GM20431 (cell line): ENCODE data around the gene VAT1.
"Not testable (repeated sequence)": the region's sequence is repeated elsewhere in the genome, so short reads cannot be mapped to it uniquely, and the experiment has no call there.

Experiments used
- in situ Hi-C: fragments of 300-500 bp; cut with MseI, MboI; formaldehyde crosslinking; loops from one replicate; pipeline ENCODE4 v1.15.0; 2020; ENCODE audit warnings: low sequenced_read_pairs; ENCODE audit not compliant: unreplicated experiment

The VAT1 gene

DNA sequence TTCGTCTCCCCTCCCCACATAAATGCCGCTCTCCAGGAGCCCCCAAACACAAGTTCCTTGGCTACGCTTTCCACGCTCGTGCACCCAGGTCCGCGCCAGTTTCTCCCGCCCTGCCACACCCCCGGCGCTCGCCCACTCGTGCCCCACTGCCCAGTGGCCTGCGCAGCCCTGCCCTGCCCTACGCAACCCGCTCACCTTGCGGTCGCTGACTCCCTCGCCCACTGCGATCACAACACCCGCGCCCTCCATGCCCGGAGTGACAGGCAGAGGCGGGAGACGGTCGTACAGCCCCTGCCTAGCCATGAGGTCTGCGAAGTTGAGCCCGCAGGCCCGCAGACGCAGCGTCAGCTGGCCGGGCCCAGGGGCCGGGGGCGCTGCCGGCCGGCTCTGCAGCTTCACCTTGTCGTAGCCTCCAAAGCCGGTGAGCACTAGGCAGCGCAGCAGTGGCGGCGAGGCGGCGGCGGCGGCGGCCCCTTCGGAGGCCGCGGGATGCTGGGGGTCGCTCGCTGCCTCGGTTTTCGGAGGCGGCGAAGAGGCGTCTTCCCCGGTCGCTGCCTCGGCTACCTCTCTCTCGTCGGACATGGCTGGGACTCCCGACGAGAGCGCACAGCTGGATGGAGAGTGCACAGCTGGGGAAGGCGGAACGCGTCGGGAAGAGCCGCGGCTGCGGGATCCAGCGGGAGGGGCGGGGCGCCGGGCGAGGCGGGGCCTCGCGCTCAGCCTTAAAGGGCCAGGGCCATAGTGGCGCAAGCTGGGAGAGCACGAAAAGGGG, at the start of gene VAT1:
Gene VAT1 (minus strand): TSS at position 645 of the 772 bp plus-strand sequence. CDS start 63 bp downstream, at position 582.
- in situ Hi-C loops, result loop anchor here (25.0 kb wide), 1 partner anchor 315 kb away; no protein-coding TSS in a partner anchor

DNA sequence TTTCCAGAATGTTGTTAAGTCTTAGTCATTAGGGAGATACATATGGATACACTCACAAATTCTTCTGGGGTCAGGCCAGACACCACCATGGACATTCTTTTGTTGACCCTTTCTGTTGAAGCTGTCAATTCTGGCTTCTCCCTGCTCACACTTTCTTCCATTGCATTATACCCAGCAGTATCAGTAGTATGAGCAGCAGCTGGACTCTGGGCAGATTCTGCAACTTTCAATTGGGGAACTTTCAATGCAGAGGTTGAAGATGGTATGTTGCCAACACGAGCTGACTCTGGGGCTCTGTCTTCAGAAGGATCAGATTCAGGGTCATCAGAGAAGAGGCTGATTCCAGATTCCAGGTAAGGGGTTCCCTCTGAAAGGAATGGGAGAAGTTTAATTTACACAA, 48.7 kb upstream of the VAT1 start:
- in situ Hi-C loops, result no loop called here

DNA sequence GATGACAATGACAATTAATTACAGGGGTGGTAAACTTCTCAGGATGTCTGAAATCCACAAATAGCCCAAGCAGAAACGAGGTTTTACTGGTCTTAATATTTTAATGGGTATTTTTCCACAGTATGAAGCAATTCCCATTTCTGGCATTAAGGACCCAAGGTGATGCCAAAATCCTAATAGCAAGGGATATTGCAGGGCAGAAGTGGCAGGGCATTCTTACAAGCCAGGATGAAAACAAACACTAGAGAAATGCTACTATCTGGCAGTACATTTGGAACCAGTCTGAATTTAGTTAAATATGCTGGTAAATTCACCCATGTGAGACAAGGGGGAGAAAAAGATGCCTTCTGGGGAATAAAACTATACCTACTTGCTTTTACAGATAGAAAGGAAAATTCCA, 48.1 kb upstream of the VAT1 start:
- in situ Hi-C loops, result no loop called here

DNA sequence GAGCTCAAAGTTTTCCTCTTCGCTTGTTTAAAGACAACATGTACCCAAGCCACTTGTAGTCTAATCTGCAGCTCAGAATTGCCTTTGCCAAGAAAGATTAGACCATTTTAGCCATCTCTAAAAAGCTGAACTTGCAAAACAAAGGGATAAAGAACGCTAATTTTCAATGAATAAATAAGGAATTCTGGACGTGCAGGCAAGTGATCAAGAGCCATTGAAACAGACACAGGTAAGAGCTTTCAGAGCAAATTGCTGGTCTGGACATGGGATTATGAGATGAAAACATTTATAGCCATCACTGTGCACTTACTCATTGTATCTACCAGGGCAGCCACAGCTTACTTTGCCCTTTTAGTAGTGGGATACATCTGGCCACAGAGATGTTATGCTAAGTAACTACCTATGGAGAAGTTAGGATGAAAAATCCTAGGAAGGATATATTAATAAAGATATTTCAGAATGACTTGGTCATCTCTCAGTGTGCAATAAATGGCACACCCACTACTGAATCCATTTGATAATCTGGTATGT, 47.2 kb upstream of the VAT1 start:
- in situ Hi-C loops, result no loop called here

DNA sequence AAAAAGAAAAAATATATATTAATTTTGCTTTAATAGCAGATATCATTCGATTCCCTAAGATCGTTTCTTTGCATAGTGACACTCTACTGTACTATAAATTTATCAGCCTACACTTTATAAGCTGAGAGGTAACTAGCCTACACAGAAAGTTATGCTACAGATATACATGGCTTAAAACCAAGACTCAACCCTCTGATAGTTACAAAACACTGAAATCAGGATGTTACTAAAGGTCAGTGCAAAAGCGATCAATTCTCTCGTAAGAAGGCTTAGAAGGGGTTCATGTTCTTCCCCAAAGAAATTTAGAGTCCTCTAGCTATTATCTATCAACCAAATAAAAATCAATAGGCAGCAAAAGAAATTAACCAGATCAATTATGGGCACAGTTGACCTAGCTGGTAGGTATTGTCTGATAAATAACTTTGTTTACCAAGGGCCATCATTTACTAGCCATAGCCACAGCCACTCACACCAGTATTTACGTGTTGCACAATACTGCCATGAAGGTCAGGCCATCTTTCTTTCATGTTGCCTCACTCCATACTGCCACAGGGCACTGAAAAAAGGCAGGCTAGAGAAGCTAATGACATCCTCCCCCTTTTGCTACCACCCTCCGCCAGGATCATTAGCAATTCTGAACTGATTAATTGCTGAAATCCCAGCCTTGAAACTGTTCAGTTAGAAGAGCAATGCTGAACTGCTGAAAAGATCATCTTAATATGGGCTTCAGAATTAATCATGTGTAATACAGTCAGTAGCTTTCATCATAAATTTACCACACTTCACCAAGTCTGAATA, 46.6 kb upstream of the VAT1 start:
- in situ Hi-C loops, result no loop called here

DNA sequence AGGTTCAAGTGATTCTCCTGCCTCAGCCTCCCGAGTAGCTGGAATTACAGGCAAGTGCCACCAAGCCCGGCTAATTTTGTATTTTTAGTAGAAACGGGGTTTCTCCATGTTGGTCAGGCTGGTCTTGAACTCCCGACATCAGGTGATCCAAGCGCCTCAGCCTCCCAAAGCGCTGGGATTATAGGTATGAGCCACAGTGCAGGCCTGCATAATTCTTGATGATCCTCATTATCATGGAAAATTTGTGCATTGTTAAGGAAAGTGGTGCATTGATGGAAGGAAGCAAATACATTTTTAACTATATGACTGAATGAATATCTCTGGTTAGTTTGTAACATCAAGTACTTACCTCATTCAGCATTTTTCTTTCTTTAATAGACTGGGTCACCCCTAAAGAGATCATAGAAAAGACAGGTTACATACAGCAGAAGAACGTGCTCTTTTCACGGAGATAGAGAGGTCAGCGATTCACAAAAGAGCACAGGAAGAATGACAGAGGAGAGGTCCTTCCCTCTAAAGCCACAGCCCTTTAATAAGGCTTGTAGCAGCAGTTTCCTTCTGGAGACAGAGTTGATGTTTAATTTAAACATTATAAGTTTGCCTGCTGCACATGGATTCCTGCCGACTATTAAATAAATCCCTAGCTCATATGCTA, 40.9 kb upstream of the VAT1 start:
- in situ Hi-C loops, result no loop called here

DNA sequence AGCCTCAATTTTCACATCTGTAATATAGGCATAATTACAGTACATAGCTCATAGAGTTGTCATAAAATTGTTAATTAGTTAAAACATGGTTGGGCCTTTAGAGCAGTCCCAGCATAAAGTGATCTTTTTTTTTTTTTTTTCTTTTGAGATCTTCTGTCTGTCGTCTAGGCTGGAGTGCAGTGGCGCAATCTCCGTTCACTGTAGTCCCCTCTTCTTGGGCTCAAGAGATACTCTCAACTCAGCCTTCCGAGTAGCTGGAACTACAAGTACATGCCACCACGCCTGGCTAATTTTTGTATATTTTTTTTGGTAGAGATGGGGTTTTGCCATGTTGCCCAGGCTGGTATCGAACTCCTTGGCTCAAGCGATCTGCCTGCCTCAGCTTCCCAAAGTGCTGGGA, 33.9 kb upstream of the VAT1 start:
- in situ Hi-C loops, result no loop called here

DNA sequence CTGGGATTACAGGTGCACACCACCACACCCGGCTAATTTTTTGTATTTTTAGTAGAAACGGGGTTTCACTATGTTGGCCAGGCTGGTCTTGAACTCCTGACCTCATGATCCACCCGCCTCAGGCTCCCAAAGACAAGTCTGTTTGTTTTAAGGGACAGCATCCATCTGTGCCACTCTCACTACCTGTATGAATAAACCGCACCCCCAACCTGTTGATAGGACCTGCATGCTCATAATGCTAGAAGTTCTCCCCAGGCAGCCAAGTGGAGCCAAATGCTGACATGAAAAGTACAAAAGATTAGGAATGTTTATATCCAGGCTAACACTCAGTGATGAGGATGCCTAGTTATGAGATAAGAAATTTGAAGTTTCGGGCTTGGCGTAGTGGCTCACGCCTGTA, 30.8 kb upstream of the VAT1 start:
- in situ Hi-C loops, result not testable (repeated sequence)

DNA sequence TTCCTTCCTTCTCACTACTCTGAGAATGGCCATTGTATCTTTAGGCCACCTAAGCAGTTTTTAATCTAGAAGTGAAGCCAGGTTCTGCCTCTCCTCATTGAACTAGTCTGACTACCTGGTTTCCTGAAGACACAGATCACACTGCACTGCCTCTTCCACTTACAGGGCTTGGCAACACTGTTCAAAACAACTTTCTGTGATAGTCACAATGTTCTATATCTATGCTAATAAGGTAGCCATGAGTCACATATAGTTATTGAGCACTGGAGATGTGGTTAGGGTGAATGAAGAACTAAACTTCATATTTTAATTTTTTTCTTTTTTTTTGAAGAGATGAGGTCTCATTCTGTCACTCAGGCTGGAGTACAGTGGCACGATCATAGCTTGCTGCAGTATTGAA, 29.8 kb upstream of the VAT1 start:
- in situ Hi-C loops, result no loop called here

DNA sequence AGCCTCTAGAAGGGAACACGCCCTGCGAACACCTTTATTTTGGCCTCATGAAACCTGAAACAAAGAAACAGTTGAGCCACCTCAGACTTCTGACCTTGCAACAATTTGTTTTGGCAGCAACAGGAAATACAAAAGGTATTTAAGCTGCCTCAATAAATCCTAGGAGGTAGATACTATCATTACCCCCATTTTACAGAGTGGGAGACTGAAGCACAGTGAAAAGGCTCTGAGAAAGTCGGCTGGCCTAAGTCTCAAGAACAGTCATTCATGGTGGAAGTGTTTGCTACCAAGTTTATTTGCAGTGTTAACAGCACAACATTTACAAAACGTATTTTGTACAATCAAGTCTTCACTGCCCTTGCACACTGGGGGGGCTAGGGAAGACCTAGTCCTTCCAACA, 21.8 kb upstream of the VAT1 start:
- in situ Hi-C loops, result no loop called here

DNA sequence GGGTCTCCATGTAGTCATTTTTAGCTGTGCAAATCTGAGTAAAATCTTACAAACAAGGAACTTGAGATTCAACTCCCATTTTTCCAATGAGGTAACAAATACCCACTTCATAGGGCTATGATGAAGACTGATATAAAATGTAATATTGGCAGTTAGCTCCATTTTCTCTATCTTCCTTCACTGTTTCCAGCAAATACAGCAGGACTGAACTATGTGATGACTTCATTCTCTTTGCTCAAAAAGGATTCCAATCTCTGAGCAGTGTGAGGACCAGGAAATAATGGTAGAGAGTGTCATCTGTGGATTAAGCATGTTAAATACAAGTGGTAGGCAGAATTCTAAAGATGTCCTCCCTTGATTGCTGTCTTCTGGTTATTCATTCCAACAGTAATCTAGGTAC, 21.1 kb upstream of the VAT1 start:
- in situ Hi-C loops, result no loop called here

DNA sequence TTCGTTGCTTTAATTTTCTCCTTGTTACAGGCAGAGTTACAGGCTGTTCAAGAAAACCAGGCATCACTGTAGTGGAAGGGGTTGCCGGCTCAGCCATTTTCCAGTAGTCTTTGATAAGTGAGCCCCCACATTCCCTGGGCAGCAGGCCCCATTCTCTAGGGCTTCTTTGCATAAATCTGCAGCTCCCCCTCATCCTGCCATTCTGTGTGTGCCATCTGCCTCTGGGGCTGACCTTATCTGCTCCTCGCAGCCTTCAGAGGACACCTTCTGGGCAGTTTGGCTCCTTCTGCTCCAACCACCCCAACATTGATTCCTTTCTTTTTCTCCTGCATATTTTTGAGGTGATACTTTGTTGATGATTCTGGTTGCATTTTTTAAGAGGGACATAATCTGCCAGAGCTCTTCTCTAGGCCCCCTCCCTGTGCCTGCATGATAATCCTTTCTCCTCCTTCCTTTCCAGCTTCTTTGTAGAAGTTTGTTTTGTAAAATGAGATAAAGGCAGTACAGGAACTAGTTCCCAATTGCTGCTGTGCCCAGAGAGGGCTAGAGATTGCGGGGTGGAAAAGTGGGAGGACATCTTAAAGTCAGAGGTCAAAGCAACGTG, 19.9 kb upstream of the VAT1 start:
- in situ Hi-C loops, result no loop called here

DNA sequence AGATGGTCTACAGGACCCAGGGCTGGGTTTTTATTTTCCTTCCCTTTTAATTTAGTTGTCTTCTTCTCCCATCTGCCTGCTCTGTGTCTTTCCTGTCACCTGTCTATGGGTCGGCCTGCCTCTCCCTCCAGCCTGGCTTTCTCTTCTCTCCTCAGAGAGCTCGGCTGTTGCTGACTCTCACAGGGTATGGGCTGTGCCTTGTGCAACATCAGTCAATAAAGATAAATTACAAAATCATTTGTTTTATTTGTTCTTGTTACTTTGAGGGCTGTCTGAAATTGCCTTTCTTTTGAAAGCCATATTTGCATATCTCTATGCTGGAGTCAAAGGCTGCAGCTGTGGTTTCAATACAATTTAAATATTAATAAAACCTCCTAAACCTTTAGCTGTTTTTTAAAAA, 18.5 kb upstream of the VAT1 start:
- in situ Hi-C loops, result no loop called here

DNA sequence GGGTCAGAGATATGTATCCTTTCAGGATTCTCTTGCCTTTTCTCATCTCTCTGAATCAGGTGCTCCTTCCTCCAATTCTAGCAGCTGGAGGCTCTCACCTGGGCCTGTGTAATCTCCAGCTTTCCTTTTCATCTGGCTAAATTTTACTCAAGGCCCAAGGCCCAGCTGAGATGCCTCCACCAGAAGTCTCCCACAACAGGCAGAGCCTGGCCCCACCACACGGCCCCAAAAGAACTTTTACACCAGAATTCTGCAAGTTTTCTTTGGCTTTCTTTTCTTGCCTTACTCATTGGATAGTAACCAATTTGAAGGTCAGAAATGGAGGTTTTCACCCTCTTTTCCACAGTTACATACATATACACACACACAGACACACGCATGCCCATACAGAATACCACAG, 17.5 kb upstream of the VAT1 start:
- in situ Hi-C loops, result no loop called here

DNA sequence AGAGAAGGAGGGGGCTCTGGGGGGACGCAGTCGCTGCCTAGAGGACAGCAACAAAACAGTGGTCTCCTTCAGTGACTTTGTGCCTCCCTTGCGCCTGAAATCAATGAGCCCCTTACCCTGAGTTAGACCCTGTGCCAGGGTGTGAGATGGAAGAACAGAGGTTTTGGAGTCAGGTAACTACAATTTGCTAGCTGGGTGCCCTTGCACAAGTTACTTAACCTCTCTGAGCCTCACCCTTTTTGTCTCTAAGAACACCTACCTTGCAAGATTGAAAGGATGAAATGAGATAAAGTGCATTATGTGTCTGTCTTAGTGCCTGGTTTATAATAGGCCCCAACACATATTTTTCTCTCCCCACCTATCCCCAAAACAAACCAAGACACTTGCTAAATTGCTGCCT, 12.7 kb upstream of the VAT1 start:
- in situ Hi-C loops, result no loop called here

DNA sequence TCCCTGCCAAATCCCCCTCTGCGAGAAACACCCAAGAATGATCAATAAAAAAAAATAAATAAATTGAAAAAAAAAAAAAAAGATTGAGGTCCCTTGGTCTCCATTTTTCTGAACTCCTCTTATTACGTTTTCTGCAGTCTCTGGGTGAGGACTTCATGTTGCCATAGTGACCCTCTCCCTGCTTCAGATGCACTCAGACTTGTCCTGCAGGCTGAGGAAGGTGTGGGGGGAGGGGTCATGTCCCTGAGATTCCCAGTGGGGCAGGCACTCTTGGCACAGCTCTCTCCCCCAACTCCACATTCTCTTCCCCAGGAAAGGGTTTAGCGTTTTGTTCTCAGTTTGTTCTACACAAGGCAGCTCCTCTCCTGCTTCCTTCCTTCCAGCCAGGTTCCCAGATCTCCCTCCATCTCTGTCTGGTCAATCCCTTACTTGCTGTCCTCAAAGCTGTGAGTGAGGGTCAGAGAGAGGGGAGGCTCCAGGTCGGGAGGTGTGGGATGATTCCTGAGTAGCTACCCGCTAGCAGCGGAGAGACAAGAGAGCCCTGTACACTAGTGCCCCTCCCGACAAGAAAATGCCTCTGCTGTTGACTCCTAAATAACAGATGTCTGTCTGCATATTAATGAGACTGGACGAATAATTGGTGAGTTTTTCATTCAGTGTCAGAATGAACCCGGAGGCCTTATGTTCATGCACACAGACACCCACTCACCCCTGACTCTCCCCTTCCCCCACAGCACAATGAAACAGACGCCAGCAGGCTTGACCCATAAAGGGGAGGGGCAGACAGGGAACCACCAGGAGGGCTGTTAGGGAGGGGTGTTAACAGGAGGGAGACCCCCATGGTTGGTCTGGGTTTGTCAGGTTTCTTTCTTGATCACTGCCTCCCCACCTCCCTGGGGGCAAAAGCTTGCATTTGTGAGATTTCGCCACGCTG, 12.0 kb upstream of the VAT1 start:
- in situ Hi-C loops, result no loop called here

DNA sequence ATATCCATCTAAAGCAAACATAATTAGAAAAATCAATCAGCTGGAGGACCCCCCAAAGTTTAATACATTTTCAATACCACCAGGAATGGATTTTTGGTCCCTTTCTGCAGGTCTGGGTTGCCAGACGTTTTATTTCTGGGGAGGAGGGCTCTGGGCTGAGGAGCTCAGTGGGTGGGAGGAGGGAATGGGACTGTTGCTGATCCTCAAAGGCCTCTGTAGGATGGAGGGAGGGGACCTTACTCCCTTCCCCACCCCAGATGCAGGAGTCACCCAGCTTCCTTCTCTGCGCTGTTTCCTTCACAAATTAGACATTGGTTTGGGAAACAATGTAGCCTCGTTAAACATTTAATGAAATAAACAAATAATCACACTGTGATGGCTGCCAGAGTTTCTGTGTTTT, 9.5 kb upstream of the VAT1 start:
- in situ Hi-C loops, result no loop called here

DNA sequence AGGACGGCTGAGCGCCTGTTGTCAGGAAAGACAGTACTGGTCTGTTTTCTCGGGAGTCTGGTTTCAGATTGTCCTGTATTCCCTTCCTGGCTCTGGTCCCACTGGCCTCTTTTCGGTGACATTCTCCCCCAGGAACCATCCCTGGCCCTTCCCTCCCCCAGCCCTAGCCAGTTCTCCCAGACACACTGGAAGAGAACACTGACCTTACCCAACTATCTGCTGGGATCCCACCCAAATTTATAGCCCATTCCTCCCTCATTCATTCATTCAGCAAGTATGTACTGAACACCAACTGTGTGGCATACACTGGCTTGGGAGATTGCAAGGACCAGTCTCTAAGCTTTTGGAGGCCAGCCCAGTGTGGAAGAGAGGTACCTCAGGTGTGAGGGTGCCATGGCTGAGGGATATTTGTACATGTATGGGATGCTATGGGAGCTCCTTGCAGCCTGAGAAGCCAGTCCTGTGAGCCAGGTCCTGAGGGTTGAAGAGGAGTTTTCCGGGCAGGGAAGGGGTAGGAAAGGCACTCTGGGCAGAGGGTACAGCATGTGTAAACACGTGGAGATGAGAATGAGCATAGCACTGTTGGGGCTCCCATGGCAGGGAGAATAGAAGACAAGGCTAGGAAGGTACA, 8.1 kb upstream of the VAT1 start:
- in situ Hi-C loops, result no loop called here
